GM12891 (cell line): ENCODE data around the gene UXT.
"Not testable (repeated sequence)": the region's sequence is repeated elsewhere in the genome, so short reads cannot be mapped to it uniquely, and the experiment has no call there.

Experiments
- PAX5 ChIP-seq: IDR thresholded peaks from 2 replicates; pipeline ENCODE4 v1.6.1; 2011; ENCODE audit warnings: low read length, moderate library complexity, mild to moderate bottlenecking; ENCODE audit not compliant: insufficient read depth, severe bottlenecking
- POLR2A ChIP-seq: IDR thresholded peaks from 2 replicates; pipeline ENCODE4 v1.6.1; 2011; ENCODE audit warnings: low read depth, low read length, control low read depth
- POLR2AphosphoS5 ChIP-seq: IDR thresholded peaks from 2 replicates; pipeline ENCODE4 v1.6.1; 2011; ENCODE audit warnings: low read depth, low read length, control low read depth
- POU2F2 ChIP-seq: IDR thresholded peaks from 2 replicates; pipeline ENCODE4 v1.6.1; 2011; ENCODE audit warnings: low read depth, mild to moderate bottlenecking, control low read depth, low read length, moderate library complexity
- TAF1 ChIP-seq: IDR thresholded peaks from 2 replicates; pipeline ENCODE4 v1.6.1; 2011; ENCODE audit warnings: low read depth, low read length, control low read depth

DNA sequence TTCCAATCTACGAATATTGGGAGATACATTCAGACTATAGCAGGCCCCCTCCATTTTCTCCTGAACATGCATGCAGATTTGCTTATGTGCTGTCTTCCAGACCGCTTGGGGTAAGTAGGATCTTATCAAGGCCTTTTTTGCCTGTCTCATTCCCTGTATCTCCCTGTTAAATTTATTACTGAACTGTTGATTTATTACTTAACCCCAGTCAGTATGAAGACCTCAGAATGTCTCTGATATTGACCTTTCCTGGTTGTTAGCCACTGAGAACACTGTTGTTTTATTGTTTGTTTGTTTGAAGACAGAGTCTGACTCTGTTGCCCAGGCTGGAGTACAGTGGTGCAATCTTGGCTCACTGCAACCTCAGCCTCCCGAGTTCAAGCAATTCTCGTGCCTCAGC, 6.8 kb upstream of the UXT start:
- TF ChIP-seq POLR2AphosphoS5, POLR2A, TAF1, PAX5, POU2F2: not testable (repeated sequence)
